OCI-LY3 (cell line): Measurements from ENCODE around the gene C4orf17.

ENCODE experiments used
- CTCF ChIP-seq: fragments of 200-600, 300-600 bp; sonication (generic); IDR thresholded peaks from 2 replicates; pipeline ENCODE4 v1.5.1; 2014; ENCODE audit warnings: antibody characterized with exemption, low read length, low read depth
- EZH2phosphoT487 ChIP-seq: fragments of 200-600 bp; shearing (Covaris generic); IDR thresholded peaks from 2 replicates; pipeline ENCODE4 v1.6.1; 2018; ENCODE audit warnings: antibody characterized with exemption, mixed run types, low read depth

- TF ChIP-seq CTCF = no peak
- no peak for TF ChIP-seq EZH2phosphoT487
Observed at GRCh38 chr4:99540277-99540939, 29.6 kb downstream of the C4orf17 start.
